HCT116 (cell line): Measurements from ENCODE around the gene DNPH1. TPM values are rescaled to one million over a fixed set of nuclear protein-coding genes. Genes with fewer than 3 reads are reported as not detected.

Experiments used
- ATAC-seq: fragments of 200-7000 bp; cut with Tn5 transposase; 2 replicates; pipeline ENCODE4 v1.9.1; 2020; ENCODE audit warnings: mild to moderate bottlenecking, moderate library complexity
- BruUV-seq: library from RNA; stranded (reverse); fragments of 400-500 nt; replicated peaks from 2 replicates; lab custom pipeline; 2021; lab: Mats Ljungman, UMichigan
- CTCF ChIA-PET: fragments of 300-600 bp; sonication (Branson Sonifier 250); formaldehyde crosslinking; loops from one replicate; lab custom pipeline; 2021; ENCODE audit warnings: antibody characterized with exemption; lab: Charles Lee
- POLR2A ChIA-PET: fragments of 300-600, 350-600 bp; sonication (Branson Sonifier 250); formaldehyde crosslinking; loops from one replicate; lab custom pipeline; 2021; ENCODE audit warnings: antibody characterized with exemption; lab: Charles Lee
- RAD21 ChIA-PET, 2 experiments: fragments of 300-600 bp; sonication (Branson Sonifier 250); formaldehyde crosslinking; loops; one replicate each; lab custom pipeline; 2023; ENCODE audit warnings: low total read pairs in 2 of 2; ENCODE audit not compliant: uncharacterized antibody in 2 of 2, unreplicated experiment in 2 of 2, low non-redundant PET in 1 of 2; lab: Charles Lee
- DNase-seq: peaks from one replicate; pipeline ENCODE4 v3.0.0-alpha.2; 2010; ENCODE audit warnings: low read depth, low spot score
- H2AFZ ChIP-seq: fragments of 200-600 bp; shearing (Covaris generic), sonication (generic); 2 replicates; pipeline ENCODE4 v1.6.1; 2017; ENCODE audit warnings: low read depth, mixed run types, mixed read lengths, antibody characterized with exemption, low read length; ENCODE audit not compliant: poor library complexity, severe bottlenecking
- H3K27ac ChIP-seq: 2 replicates; pipeline ENCODE4 v1.5.1; 2012; ENCODE audit warnings: low read depth, low read length
- H3K27me3 ChIP-seq: fragments of 200-600 bp; sonication (generic); 2 replicates; pipeline ENCODE4 v1.6.1; 2016; ENCODE audit warnings: mixed run types, low read length, mixed read lengths; ENCODE audit not compliant: insufficient read depth
- H3K36me3 ChIP-seq, 2 experiments: fragments of 200-500 bp in 1 of 2; fragments of 200-600 bp in 1 of 2; sonication (Bioruptor generic) in 1 of 2; sonication (generic) in 1 of 2; 2 replicates each; pipeline versions ENCODE4 v1.5.1 to v1.6.1; 2014 to 2016; ENCODE audit warnings: low read length in 2 of 2, inconsistent platforms in 1 of 2, mixed read lengths in 1 of 2, mixed run types in 1 of 2; ENCODE audit not compliant: insufficient read depth in 2 of 2, control insufficient read depth in 1 of 2
- H3K4me1 ChIP-seq, 2 experiments: fragments of 200-600 bp in 1 of 2; sonication (generic) in 1 of 2; 2 replicates each; pipeline versions ENCODE4 v1.5.1 to v1.6.1; 2012 to 2017; ENCODE audit warnings: low read length in 2 of 2, inconsistent platforms in 1 of 2, mild to moderate bottlenecking in 1 of 2, mixed read lengths in 1 of 2, mixed run types in 1 of 2, moderate library complexity in 1 of 2; ENCODE audit not compliant: insufficient read depth in 2 of 2, control insufficient read depth in 1 of 2
- H3K4me2 ChIP-seq: fragments of 200-600 bp; sonication (generic); 2 replicates; pipeline ENCODE4 v1.6.1; 2017; ENCODE audit warnings: mixed run types, low read length, mixed read lengths
- H3K4me3 ChIP-seq, 2 experiments: fragments of 200-600 bp in 1 of 2; sonication (generic) in 1 of 2; replicated peaks in 1 of 2; 2 replicates each; pipeline ENCODE4 v1.5.1; 2011 to 2016; ENCODE audit warnings: low read length in 2 of 2, control low read depth in 1 of 2, low read depth in 1 of 2, mild to moderate bottlenecking in 1 of 2, mixed read lengths in 1 of 2, mixed run types in 1 of 2
- H3K79me2 ChIP-seq: fragments of 200-600 bp; sonication (generic); 2 replicates; pipeline ENCODE4 v1.6.1; 2017; ENCODE audit warnings: mild to moderate bottlenecking, mixed run types, low read length, moderate library complexity, mixed read lengths; ENCODE audit not compliant: insufficient read depth
- H3K9ac ChIP-seq: fragments of 200-600 bp; sonication (generic); 2 replicates; pipeline ENCODE4 v1.6.1; 2016; ENCODE audit warnings: low read length, mixed read lengths
- H3K9me2 ChIP-seq: fragments of 200-600 bp; sonication (generic), shearing (Covaris generic); 2 replicates; pipeline ENCODE4 v1.6.1; 2017; ENCODE audit warnings: mixed run types, mild to moderate bottlenecking, moderate library complexity; ENCODE audit not compliant: insufficient read depth
- H3K9me3 ChIP-seq, 2 experiments: fragments of 200-500 bp in 1 of 2; fragments of 200-600 bp in 1 of 2; sonication (Bioruptor generic) in 1 of 2; sonication (generic) in 1 of 2; 2 replicates each; pipeline ENCODE4 v1.6.1; 2014 to 2017; ENCODE audit warnings: low read length in 2 of 2, mixed read lengths in 2 of 2, inconsistent platforms in 1 of 2, low read depth in 1 of 2, mild to moderate bottlenecking in 1 of 2, mixed run types in 1 of 2, moderate library complexity in 1 of 2; ENCODE audit not compliant: control insufficient read depth in 1 of 2, insufficient read depth in 1 of 2
- H4K20me1 ChIP-seq: fragments of 200-600 bp; sonication (generic), shearing (Covaris generic); 2 replicates; pipeline ENCODE4 v1.6.1; 2017; ENCODE audit warnings: mixed run types, mild to moderate bottlenecking, moderate library complexity; ENCODE audit not compliant: insufficient read depth
- ATF3 ChIP-seq: IDR thresholded peaks from 2 replicates; pipeline ENCODE4 v1.6.1; 2012
- CBX3 ChIP-seq: IDR thresholded peaks from 2 replicates; pipeline ENCODE4 v1.6.1; 2012; ENCODE audit warnings: low read depth
- CEBPB ChIP-seq: IDR thresholded peaks from 2 replicates; pipeline ENCODE4 v1.6.1; 2012; ENCODE audit warnings: low read depth
- CTCF ChIP-seq, 3 experiments: fragments of 200-600 bp in 1 of 3; sonication (generic) in 1 of 3; IDR thresholded peaks in 2 of 3; conservative IDR thresholded peaks in 1 of 3; 2 replicates each; pipeline ENCODE4 v1.5.1; 2012 to 2017; ENCODE audit warnings: low read depth in 2 of 3, low read length in 2 of 3, antibody characterized with exemption in 1 of 3, borderline replicate concordance in 1 of 3, control low read depth in 1 of 3, mild to moderate bottlenecking in 1 of 3, mixed read lengths in 1 of 3, mixed run types in 1 of 3, moderate library complexity in 1 of 3; ENCODE audit not compliant: insufficient read depth in 1 of 3
- EGR1 ChIP-seq: IDR thresholded peaks from 2 replicates; pipeline ENCODE4 v1.6.1; 2012; ENCODE audit warnings: low read depth
- ELF1 ChIP-seq: IDR thresholded peaks from 2 replicates; pipeline ENCODE4 v1.6.1; 2012; ENCODE audit warnings: low read depth, borderline replicate concordance
- EZH2 ChIP-seq: fragments of 200-600 bp; sonication (generic); IDR thresholded peaks from 2 replicates; pipeline ENCODE4 v1.6.1; 2017; ENCODE audit warnings: antibody characterized with exemption, mixed run types
- EZH2phosphoT487 ChIP-seq: fragments of 200-600 bp; IDR thresholded peaks from 2 replicates; pipeline ENCODE4 v1.6.1; 2018; ENCODE audit warnings: antibody characterized with exemption, borderline replicate concordance
- FOSL1 ChIP-seq: IDR thresholded peaks from 2 replicates; pipeline ENCODE4 v1.6.1; 2012; ENCODE audit warnings: low read depth
- MAX ChIP-seq: IDR thresholded peaks from 2 replicates; pipeline ENCODE4 v1.6.1; 2012
- POLR2A ChIP-seq: IDR thresholded peaks from 2 replicates; pipeline ENCODE4 v1.7.0; 2011; ENCODE audit warnings: borderline replicate concordance; ENCODE audit not compliant: insufficient read depth, insufficient read length; ENCODE audit errors: extremely low read depth
- POLR2AphosphoS5 ChIP-seq: IDR thresholded peaks from 2 replicates; pipeline ENCODE4 v1.6.1; 2011; ENCODE audit warnings: mild to moderate bottlenecking, low read depth, low read length, moderate library complexity
- REST ChIP-seq: IDR thresholded peaks from 2 replicates; pipeline ENCODE4 v1.6.1; 2012; ENCODE audit warnings: low read depth
- SP1 ChIP-seq: IDR thresholded peaks from 2 replicates; pipeline ENCODE4 v1.6.1; 2012; ENCODE audit warnings: low read depth
- SRF ChIP-seq: IDR thresholded peaks from 2 replicates; pipeline ENCODE4 v1.6.1; 2012; ENCODE audit warnings: low read depth
- TCF7L2 ChIP-seq: IDR thresholded peaks from 2 replicates; pipeline ENCODE4 v1.7.0; 2011; ENCODE audit warnings: borderline replicate concordance, inconsistent platforms; ENCODE audit not compliant: insufficient read depth, insufficient read length; ENCODE audit errors: extremely low read depth
- ZBTB33 ChIP-seq: IDR thresholded peaks from 2 replicates; pipeline ENCODE4 v1.6.1; 2011; ENCODE audit warnings: mild to moderate bottlenecking, low read length, moderate library complexity; ENCODE audit not compliant: insufficient replicate concordance; ENCODE audit errors: extremely low read depth
- ZFX ChIP-seq: fragments of 450-650 bp; IDR thresholded peaks from 2 replicates; pipeline ENCODE4 v1.6.1; 2017
- ZNF274 ChIP-seq: fragments of 200-500 bp; sonication (Bioruptor generic); IDR thresholded peaks from 2 replicates; pipeline ENCODE4 v1.6.1; 2014; ENCODE audit warnings: mild to moderate bottlenecking, low read depth, low read length, inconsistent platforms
- intact Hi-C: fragments of 100-400 bp; cut with micrococcal nuclease; formaldehyde crosslinking; loops from 2 replicates; pipeline ENCODE4 v1.10.0; 2022
- total RNA-seq: library from RNA; stranded (reverse); gene quantifications from one replicate; pipeline ENCODE4 v1.2.1, GENCODE V29; 2021; ENCODE audit not compliant: unreplicated experiment

The DNPH1 gene
- total RNA-seq, 1 experiment from 2014 or later: 117 TPM

GRCh38 chr6:43186706-43187105 lies 42.6 kb downstream of the DNPH1 start:
- ATAC-seq: no peak
- no TSS peak for BruUV-seq
- DNase-seq: no peak
- Histone ChIP-seq H3K4me3 (no peak overlapping the region), H3K79me2 (peaks cover 6% of the 10 kb centered on the region), H2AFZ (no peak overlapping the region), H3K27ac (no peak overlapping the region), H3K27me3 (no peaks in the 10 kb centered on the region), H3K9me3 (no peaks in the 10 kb centered on the region), H4K20me1 (no peaks in the 10 kb centered on the region), H3K9me2 (no peaks in the 10 kb centered on the region), H3K4me2 (no peak overlapping the region), H3K9ac (no peak overlapping the region), H3K4me1 (peaks cover 2 to 12% of the 10 kb centered on the region in 2 experiments; a peak in 2 of 4 replicates), H3K36me3 (peaks cover 0 to 7% of the 10 kb centered on the region in 2 experiments; a peak in 2 of 4 replicates)
- RAD21 ChIA-PET: no interaction called here
- intact Hi-C loops: no loop called here
- TF ChIP-seq MAX (no peak), REST (no peak), FOSL1 (no peak), CTCF (IDR thresholded peaks at IDR 0.05 in 2 of 3, conservative IDR thresholded peaks at IDR 0.05 in 1 of 3; ENCODE audit: borderline replicate concordance in 1 of 3, insufficient read depth in 1 of 3, low read depth in 2 of 3, low read length in 2 of 3) (no peak), POLR2A (no peak), EZH2phosphoT487 (no peak), SRF (no peak), ZBTB33 (no peak), CBX3 (no peak), TCF7L2 (no peak), EGR1 (no peak), ZFX (no peak), ATF3 (no peak), ZNF274 (no peak), CEBPB (no peak), EZH2 (no peak), POLR2AphosphoS5 (no peak), ELF1 (no peak), SP1 (no peak)
- CTCF ChIA-PET: no interaction called here
- POLR2A ChIA-PET: no interaction called here
